Activated naive CD4-positive, alpha-beta T cell treated with anti-CD3 and anti-CD28 coated beads for 36 hours (primary cell): ENCODE measurements around the gene TRPM3. TPM values are rescaled to one million over a fixed set of nuclear protein-coding genes. Genes with fewer than 3 reads are reported as not detected.

Source experiments
- CTCF ChIA-PET: fragments of 350-600 bp; sonication (Branson Sonifier 250); formaldehyde crosslinking; loops from one replicate; lab custom pipeline; 2021; ENCODE audit warnings: antibody characterized with exemption; lab: Charles Lee
- DNase-seq: peaks from one replicate; pipeline ENCODE4 v3.0.0-alpha.2; 2020
- H3K27ac Mint-ChIP-seq: one replicate; pipeline ENCODE4 v1.8.0; 2021; ENCODE audit warnings: mild to moderate bottlenecking, mixed read lengths
- H3K27me3 Mint-ChIP-seq: one replicate; pipeline ENCODE4 v1.8.0; 2021; ENCODE audit warnings: low read depth, mixed read lengths
- H3K36me3 Mint-ChIP-seq: one replicate; pipeline ENCODE4 v1.8.0; 2021; ENCODE audit warnings: low read depth, mixed read lengths
- H3K4me1 Mint-ChIP-seq: one replicate; pipeline ENCODE4 v1.8.0; 2021; ENCODE audit warnings: low read depth, mixed read lengths
- H3K4me3 Mint-ChIP-seq: one replicate; pipeline ENCODE4 v1.8.0; 2021; ENCODE audit warnings: mild to moderate bottlenecking, moderate library complexity, mixed read lengths
- H3K9me3 Mint-ChIP-seq: one replicate; pipeline ENCODE4 v1.8.0; 2021; ENCODE audit warnings: mixed read lengths
- intact Hi-C: fragments of 100-400 bp; cut with micrococcal nuclease; formaldehyde crosslinking; loops from one replicate; pipeline ENCODE4 v1.15.1; 2023
- total RNA-seq, 2 experiments: library from RNA; stranded (reverse); gene quantifications; one replicate each; pipeline ENCODE4 v1.2.3, GENCODE V29; 2021

Gene TRPM3
- total RNA-seq, 2 experiments from 2014 or later: 0.02 TPM; not detected in 1

- H3K27ac Mint-ChIP-seq: no peak overlapping the region
- intact Hi-C loops: no loop called here
- no peaks in the 10 kb centered on the region for H3K9me3 Mint-ChIP-seq
- CTCF ChIA-PET: no interaction called here
- peaks cover 11% of the 10 kb centered on the region for H3K27me3 Mint-ChIP-seq
- no peaks in the 10 kb centered on the region for H3K36me3 Mint-ChIP-seq
- DNase-seq: no peak
- no peaks in the 10 kb centered on the region for H3K4me1 Mint-ChIP-seq
- H3K4me3 Mint-ChIP-seq: no peak overlapping the region
Observed at GRCh38 chr9:70688704-70689103, 432.7 kb downstream of the TRPM3 start.

- H3K27ac Mint-ChIP-seq: no peak overlapping the region
- no peaks in the 10 kb centered on the region for H3K4me1 Mint-ChIP-seq
- peaks cover 6% of the 10 kb centered on the region for H3K27me3 Mint-ChIP-seq
- no peaks in the 10 kb centered on the region for H3K9me3 Mint-ChIP-seq
- CTCF ChIA-PET: no interaction called here
- intact Hi-C loops: no loop called here
- no peak overlapping the region for H3K4me3 Mint-ChIP-seq
- no peaks in the 10 kb centered on the region for H3K36me3 Mint-ChIP-seq
- DNase-seq: no peak
Observed at GRCh38 chr9:70683841-70684240, 437.6 kb downstream of the TRPM3 start.

DNA sequence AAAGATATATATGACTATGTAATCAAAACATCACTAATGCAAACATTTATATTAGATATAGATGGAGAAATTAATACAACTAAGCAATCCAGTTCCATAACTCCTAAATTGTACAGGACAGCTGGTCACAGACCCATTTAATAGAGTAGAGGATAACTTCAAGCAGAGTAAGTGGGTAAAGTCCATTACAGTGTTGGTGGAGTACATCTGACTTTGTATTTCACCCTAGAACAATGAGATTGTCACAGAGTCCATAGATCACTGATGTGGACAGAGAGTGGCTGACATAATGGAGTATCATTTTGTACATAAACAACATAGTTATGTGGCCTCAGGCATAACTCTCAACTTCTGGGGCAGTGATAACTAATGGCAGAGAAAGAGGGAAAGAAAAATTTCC is 439.1 kb downstream of the TRPM3 start:
- intact Hi-C loops: no loop called here
- DNase-seq: no peak
- CTCF ChIA-PET: no interaction called here
- Mint-ChIP-seq H3K4me1 (no peaks in the 10 kb centered on the region), H3K36me3 (no peaks in the 10 kb centered on the region), H3K27me3 (no peaks in the 10 kb centered on the region), H3K27ac (no peak overlapping the region), H3K9me3 (no peaks in the 10 kb centered on the region), H3K4me3 (no peak overlapping the region)

- CTCF ChIA-PET: no interaction called here
- H3K4me3 Mint-ChIP-seq: no peak overlapping the region
- H3K27ac Mint-ChIP-seq: no peak overlapping the region
- no peaks in the 10 kb centered on the region for H3K27me3 Mint-ChIP-seq
- H3K4me1 Mint-ChIP-seq: no peaks in the 10 kb centered on the region
- intact Hi-C loops: no loop called here
- no peaks in the 10 kb centered on the region for H3K36me3 Mint-ChIP-seq
- no peaks in the 10 kb centered on the region for H3K9me3 Mint-ChIP-seq
- DNase-seq: no peak
Observed at GRCh38 chr9:70679845-70680244, 441.6 kb downstream of the TRPM3 start.

DNA sequence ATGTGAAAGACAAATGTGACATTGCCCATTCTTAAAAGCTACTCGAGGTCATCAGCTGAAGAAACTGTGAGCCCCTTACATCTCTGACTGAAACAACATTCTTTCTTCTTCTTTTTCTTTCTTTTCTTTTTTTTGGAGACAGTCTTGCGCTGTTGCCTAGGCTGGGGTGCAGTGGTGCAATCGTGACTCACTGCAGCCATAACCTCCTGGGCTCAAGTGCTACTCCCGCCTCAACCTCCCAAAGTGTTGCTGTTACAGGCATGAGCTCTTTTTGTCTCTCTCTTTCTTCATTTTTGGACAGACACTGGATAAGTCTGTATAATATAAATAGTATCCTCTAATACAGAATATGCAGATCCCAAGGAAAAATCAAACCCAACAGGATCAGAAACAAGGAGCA is 443.3 kb downstream of the TRPM3 start:
- H3K27me3 Mint-ChIP-seq: no peaks in the 10 kb centered on the region
- DNase-seq: no peak
- H3K36me3 Mint-ChIP-seq: no peaks in the 10 kb centered on the region
- intact Hi-C loops: no loop called here
- H3K27ac Mint-ChIP-seq: no peak overlapping the region
- H3K9me3 Mint-ChIP-seq: no peaks in the 10 kb centered on the region
- H3K4me3 Mint-ChIP-seq: no peak overlapping the region
- no peaks in the 10 kb centered on the region for H3K4me1 Mint-ChIP-seq
- CTCF ChIA-PET: no interaction called here

DNA sequence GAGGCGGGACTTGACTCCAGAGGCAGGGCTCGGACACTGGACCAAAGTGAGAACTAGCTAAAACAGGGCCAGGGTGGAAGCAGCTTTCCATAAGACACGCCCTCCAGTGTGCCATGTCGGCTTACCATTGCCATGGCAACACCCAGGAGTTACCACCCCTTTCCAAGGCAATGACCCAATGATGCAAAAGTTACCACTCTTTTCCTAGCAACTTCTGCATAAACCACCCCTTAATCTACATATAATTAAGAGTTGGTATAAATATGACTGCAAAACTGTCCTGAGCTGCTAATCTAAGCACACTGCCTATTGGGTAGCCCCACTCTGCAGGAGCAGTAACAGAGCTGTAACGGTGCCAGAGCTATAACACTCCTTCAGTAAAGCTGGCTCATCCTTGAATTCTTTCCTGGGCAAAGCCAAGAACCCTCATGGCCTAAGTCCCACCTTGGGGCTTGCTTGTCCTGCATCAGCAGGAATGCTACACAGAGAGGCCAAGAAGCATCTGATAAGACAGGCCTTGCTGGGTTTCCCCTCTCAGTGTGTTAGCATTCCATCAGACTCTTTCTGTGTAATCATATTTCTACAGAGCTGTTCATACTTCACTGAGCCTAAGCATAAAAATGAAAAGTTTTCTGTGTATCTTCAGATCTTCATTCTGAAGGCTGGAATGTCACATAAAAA is 444.2 kb downstream of the TRPM3 start:
- CTCF ChIA-PET: no interaction called here
- no peak overlapping the region for H3K4me3 Mint-ChIP-seq
- no peak overlapping the region for H3K27ac Mint-ChIP-seq
- no peak for DNase-seq
- no peaks in the 10 kb centered on the region for H3K4me1 Mint-ChIP-seq
- intact Hi-C loops: no loop called here
- no peaks in the 10 kb centered on the region for H3K36me3 Mint-ChIP-seq
- no peaks in the 10 kb centered on the region for H3K9me3 Mint-ChIP-seq
- no peaks in the 10 kb centered on the region for H3K27me3 Mint-ChIP-seq

GRCh38 chr9:70675868-70676370 is 445.5 kb downstream of the TRPM3 start:
- H3K27ac Mint-ChIP-seq: no peak overlapping the region
- H3K27me3 Mint-ChIP-seq: peaks cover 2% of the 10 kb centered on the region
- H3K36me3 Mint-ChIP-seq: no peaks in the 10 kb centered on the region
- intact Hi-C loops: no loop called here
- no peak overlapping the region for H3K4me3 Mint-ChIP-seq
- no peaks in the 10 kb centered on the region for H3K9me3 Mint-ChIP-seq
- H3K4me1 Mint-ChIP-seq: no peaks in the 10 kb centered on the region
- DNase-seq: no peak
- CTCF ChIA-PET: no interaction called here

DNA sequence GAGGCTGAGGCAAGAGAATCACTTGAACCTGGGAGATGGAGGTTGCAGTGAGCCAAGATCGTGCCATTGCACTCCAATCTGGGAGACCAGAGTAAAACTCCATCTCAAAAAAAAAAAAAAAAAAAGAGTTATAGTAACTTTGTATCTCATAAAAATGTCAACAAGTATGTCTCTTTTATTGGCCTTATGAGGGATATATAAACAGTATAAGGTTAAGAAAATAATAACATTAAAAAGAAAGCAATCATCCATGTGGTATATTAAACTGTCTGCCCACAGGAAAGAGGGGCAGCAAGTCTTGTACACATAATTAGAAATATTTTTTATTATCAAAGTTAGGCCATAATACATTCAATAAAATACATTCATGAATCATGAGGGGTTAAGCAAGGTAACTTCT is 447.6 kb downstream of the TRPM3 start:
- no peaks in the 10 kb centered on the region for H3K4me1 Mint-ChIP-seq
- no peaks in the 10 kb centered on the region for H3K36me3 Mint-ChIP-seq
- no peaks in the 10 kb centered on the region for H3K9me3 Mint-ChIP-seq
- DNase-seq: no peak
- peaks cover 2% of the 10 kb centered on the region for H3K27me3 Mint-ChIP-seq
- no peak overlapping the region for H3K27ac Mint-ChIP-seq
- H3K4me3 Mint-ChIP-seq: no peak overlapping the region
- intact Hi-C loops: no loop called here
- CTCF ChIA-PET: no interaction called here

GRCh38 chr9:70672161-70672649 is 449.2 kb downstream of the TRPM3 start:
- Mint-ChIP-seq H3K36me3 (no peaks in the 10 kb centered on the region), H3K27me3 (peaks cover 2% of the 10 kb centered on the region), H3K4me1 (no peaks in the 10 kb centered on the region), H3K4me3 (no peak overlapping the region), H3K9me3 (no peaks in the 10 kb centered on the region), H3K27ac (no peak overlapping the region)
- DNase-seq: no peak
- CTCF ChIA-PET: no interaction called here
- intact Hi-C loops: no loop called here

DNA sequence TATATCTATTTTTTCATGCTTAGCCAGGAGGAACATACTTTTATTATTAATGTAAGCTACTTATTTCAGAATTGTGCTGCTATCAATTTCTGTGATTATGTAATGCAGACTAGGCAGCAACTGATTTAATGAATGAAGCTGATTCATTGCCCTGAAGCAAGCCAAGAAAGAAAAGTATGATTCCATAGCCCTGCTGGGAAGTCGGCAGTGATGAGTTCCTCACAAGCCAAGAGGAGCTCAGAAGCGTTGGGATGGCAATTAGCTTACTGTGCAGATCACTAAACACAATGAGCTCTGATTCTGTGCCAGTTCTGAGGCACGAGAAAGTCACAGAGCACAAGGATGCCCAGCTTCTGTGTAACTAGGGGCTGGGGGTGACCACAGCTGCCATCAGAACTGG is 452.7 kb downstream of the TRPM3 start:
- intact Hi-C loops: no loop called here
- Mint-ChIP-seq H3K27ac (no peak overlapping the region), H3K4me3 (no peak overlapping the region), H3K36me3 (no peaks in the 10 kb centered on the region), H3K27me3 (peaks cover 2% of the 10 kb centered on the region), H3K4me1 (peaks cover 8% of the 10 kb centered on the region), H3K9me3 (no peaks in the 10 kb centered on the region)
- CTCF ChIA-PET: no interaction called here
- DNase-seq: no peak

- no peak overlapping the region for H3K27ac Mint-ChIP-seq
- H3K36me3 Mint-ChIP-seq: no peaks in the 10 kb centered on the region
- CTCF ChIA-PET: no interaction called here
- no peak for DNase-seq
- no peaks in the 10 kb centered on the region for H3K4me1 Mint-ChIP-seq
- no peak overlapping the region for H3K4me3 Mint-ChIP-seq
- peaks cover 14% of the 10 kb centered on the region for H3K27me3 Mint-ChIP-seq
- intact Hi-C loops: no loop called here
- H3K9me3 Mint-ChIP-seq: peaks cover 7% of the 10 kb centered on the region
Observed at GRCh38 chr9:70658765-70659164, 462.7 kb downstream of the TRPM3 start.

- Mint-ChIP-seq H3K36me3 (no peaks in the 10 kb centered on the region), H3K27me3 (peaks cover 8% of the 10 kb centered on the region), H3K4me3 (no peak overlapping the region), H3K27ac (no peak overlapping the region), H3K4me1 (no peaks in the 10 kb centered on the region), H3K9me3 (peaks cover 7% of the 10 kb centered on the region)
- CTCF ChIA-PET: no interaction called here
- intact Hi-C loops: no loop called here
- no peak for DNase-seq
Observed at GRCh38 chr9:70656281-70656680, 465.1 kb downstream of the TRPM3 start.

DNA sequence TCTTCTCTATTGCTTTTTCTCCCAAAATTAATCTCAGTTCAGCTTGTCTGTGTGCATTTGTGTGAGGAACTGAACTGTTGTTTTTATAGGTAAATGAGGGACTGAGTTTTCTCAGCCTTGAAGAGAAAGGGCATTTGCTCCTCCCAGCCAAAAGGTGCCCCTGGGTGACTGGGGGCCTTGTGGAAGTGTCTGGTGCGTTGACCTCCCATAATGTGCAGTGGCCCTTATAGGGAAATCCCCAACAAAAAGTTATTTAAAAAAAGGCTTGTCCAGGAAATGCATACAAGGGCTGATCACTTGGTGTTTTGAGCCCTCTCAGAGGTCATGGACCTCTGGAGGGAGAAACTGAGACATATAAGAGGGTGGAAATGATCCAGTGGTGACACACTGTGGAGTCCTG is 467.3 kb downstream of the TRPM3 start:
- no peaks in the 10 kb centered on the region for H3K36me3 Mint-ChIP-seq
- peaks cover 12% of the 10 kb centered on the region for H3K9me3 Mint-ChIP-seq
- no peak overlapping the region for H3K27ac Mint-ChIP-seq
- H3K4me3 Mint-ChIP-seq: no peak overlapping the region
- H3K4me1 Mint-ChIP-seq: no peaks in the 10 kb centered on the region
- peaks cover 5% of the 10 kb centered on the region for H3K27me3 Mint-ChIP-seq
- intact Hi-C loops: no loop called here
- no peak for DNase-seq
- CTCF ChIA-PET: interaction anchor here (0.7 kb wide), 1 partner anchor 1196 kb away, joined by 3 read pairs; no protein-coding TSS in a partner anchor
